Measurements from ENCODE around the gene ABCB8.
A peak's percentile ranks its signal among the peaks of the same experiment; 100 is the strongest.

DNA sequence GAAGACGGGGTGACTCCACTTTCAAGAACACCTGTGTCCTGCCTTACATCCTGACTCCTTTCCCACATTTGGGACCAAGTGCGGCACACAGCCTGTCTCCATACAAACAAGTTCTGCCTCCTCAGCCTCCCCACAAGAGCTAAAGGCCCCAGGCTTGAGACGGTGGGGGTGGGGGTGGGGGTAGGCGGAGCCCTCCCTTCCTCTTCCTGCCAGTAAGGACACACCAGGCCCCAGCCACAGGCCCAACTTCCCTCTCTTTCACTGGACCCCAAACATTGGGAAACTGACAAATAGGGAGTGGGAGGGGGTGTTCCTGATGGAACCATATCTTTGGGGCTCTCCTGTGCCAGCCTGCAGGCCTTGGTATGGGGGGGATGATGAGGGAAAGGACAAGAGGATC is 24.8 kb downstream of the ABCB8 start:
- TF ChIP-seq CTCF (IDR thresholded peaks at IDR 0.05; ENCODE audit: insufficient read depth, low read length) = no peak
- no peak for TF ChIP-seq POLR2AphosphoS5 (IDR thresholded peaks at IDR 0.05; ENCODE audit: low read depth)
- TF ChIP-seq, protein P1, sequence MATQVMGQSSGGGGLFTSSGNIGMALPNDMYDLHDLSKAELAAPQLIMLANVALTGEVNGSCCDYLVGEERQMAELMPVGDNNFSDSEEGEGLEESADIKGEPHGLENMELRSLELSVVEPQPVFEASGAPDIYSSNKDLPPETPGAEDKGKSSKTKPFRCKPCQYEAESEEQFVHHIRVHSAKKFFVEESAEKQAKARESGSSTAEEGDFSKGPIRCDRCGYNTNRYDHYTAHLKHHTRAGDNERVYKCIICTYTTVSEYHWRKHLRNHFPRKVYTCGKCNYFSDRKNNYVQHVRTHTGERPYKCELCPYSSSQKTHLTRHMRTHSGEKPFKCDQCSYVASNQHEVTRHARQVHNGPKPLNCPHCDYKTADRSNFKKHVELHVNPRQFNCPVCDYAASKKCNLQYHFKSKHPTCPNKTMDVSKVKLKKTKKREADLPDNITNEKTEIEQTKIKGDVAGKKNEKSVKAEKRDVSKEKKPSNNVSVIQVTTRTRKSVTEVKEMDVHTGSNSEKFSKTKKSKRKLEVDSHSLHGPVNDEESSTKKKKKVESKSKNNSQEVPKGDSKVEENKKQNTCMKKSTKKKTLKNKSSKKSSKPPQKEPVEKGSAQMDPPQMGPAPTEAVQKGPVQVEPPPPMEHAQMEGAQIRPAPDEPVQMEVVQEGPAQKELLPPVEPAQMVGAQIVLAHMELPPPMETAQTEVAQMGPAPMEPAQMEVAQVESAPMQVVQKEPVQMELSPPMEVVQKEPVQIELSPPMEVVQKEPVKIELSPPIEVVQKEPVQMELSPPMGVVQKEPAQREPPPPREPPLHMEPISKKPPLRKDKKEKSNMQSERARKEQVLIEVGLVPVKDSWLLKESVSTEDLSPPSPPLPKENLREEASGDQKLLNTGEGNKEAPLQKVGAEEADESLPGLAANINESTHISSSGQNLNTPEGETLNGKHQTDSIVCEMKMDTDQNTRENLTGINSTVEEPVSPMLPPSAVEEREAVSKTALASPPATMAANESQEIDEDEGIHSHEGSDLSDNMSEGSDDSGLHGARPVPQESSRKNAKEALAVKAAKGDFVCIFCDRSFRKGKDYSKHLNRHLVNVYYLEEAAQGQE (IDR thresholded peaks at IDR 0.05; ENCODE audit: insufficient replicate concordance, low read depth) = no peak
- TF ChIP-seq SPI1 (IDR thresholded peaks at IDR 0.05; ENCODE audit: borderline replicate concordance, low read depth) = peak; percentile 26; the same call in 1 of the 2 replicates
- TF ChIP-seq GABPA (IDR thresholded peaks at IDR 0.05; ENCODE audit: low read depth) = no peak
